ENCODE results near the gene TMEM135. TPM values are rescaled to one million over a fixed set of nuclear protein-coding genes. Genes with fewer than 3 reads are reported as not detected.
"Not testable (repeated sequence)": the region's sequence is repeated elsewhere in the genome, so short reads cannot be mapped to it uniquely, and the experiment has no call there.

Gene TMEM135
- total and polyA plus RNA-seq, 5 experiments from 2014 or later = 5.4 to 20.4 (median 8.7) TPM

- Mint-ChIP-seq H3K4me1 (peaks cover 0 to 4% (median 0%) of the 10 kb centered on the region in 4 donors), H3K9me3 (no peaks in the 10 kb centered on the region), H3K27ac (no peak overlapping the region), H3K27me3 (no peaks in the 10 kb centered on the region), H3K36me3 (peaks cover 0 to 9% (median 7%) of the 10 kb centered on the region in 3 donors), H3K4me3 (no peak overlapping the region)
- no peak for DNase-seq
- ATAC-seq = no peak
- POLR2A ChIA-PET = no interaction called here
Observed at GRCh38 chr11:87263264-87263838, 225.6 kb downstream of the TMEM135 start.

GRCh38 chr11:87263979-87264378 lies 226.2 kb downstream of the TMEM135 start:
- POLR2A ChIA-PET = no interaction called here
- Mint-ChIP-seq H3K27me3 (no peaks in the 10 kb centered on the region), H3K4me3 (no peak overlapping the region), H3K9me3 (no peaks in the 10 kb centered on the region), H3K36me3 (peaks cover 0 to 6% (median 6%) of the 10 kb centered on the region in 3 donors), H3K27ac (peak overlapping the region in 2 of 10 donors; percentile 61 to 82), H3K4me1 (peaks cover 0 to 4% (median 0%) of the 10 kb centered on the region in 4 donors)
- DNase-seq (no peak), ATAC-seq (no peak)

GRCh38 chr11:87265132-87265531 lies 227.4 kb downstream of the TMEM135 start:
- POLR2A ChIA-PET = no interaction called here
- Mint-ChIP-seq H3K4me1 (peaks cover 0 to 4% (median 0%) of the 10 kb centered on the region in 4 donors), H3K27me3 (no peaks in the 10 kb centered on the region), H3K9me3 (no peaks in the 10 kb centered on the region), H3K27ac (no peak overlapping the region), H3K36me3 (peaks cover 0 to 6% (median 4%) of the 10 kb centered on the region in 3 donors), H3K4me3 (no peak overlapping the region)
- DNase-seq (no peak), ATAC-seq (no peak)

GRCh38 chr11:87265979-87266378 lies 228.2 kb downstream of the TMEM135 start:
- no peak overlapping the region for H3K27ac Mint-ChIP-seq
- H3K4me3 Mint-ChIP-seq = no peak overlapping the region
- DNase-seq = no peak
- no peaks in the 10 kb centered on the region for H3K9me3 Mint-ChIP-seq
- H3K27me3 Mint-ChIP-seq = no peaks in the 10 kb centered on the region
- POLR2A ChIA-PET = no interaction called here
- H3K36me3 Mint-ChIP-seq = peaks cover 0 to 7% (median 4%) of the 10 kb centered on the region in 3 donors
- ATAC-seq = no peak
- peaks cover 0 to 4% (median 0%) of the 10 kb centered on the region in 4 donors for H3K4me1 Mint-ChIP-seq

GRCh38 chr11:87266751-87267150 lies 229.0 kb downstream of the TMEM135 start:
- Mint-ChIP-seq H3K4me3 (no peak overlapping the region), H3K27ac (peak overlapping the region in 1 of 10 donors; percentile 2), H3K9me3 (no peaks in the 10 kb centered on the region), H3K27me3 (no peaks in the 10 kb centered on the region), H3K4me1 (peaks cover 0 to 4% (median 0%) of the 10 kb centered on the region in 4 donors), H3K36me3 (peaks cover 0 to 7% (median 4%) of the 10 kb centered on the region in 3 donors)
- DNase-seq (no peak), ATAC-seq (no peak)
- POLR2A ChIA-PET = no interaction called here

- DNase-seq, H3K27ac Mint-ChIP-seq, H3K9me3 Mint-ChIP-seq, H3K4me3 Mint-ChIP-seq, H3K36me3 Mint-ChIP-seq, H3K4me1 Mint-ChIP-seq, ATAC-seq, H3K27me3 Mint-ChIP-seq, POLR2A ChIA-PET: not testable (repeated sequence)
Observed at GRCh38 chr11:87271951-87272350, 234.2 kb downstream of the TMEM135 start.

- POLR2A ChIA-PET = no interaction called here
- no peak overlapping the region for H3K4me3 Mint-ChIP-seq
- DNase-seq (no peak), ATAC-seq (no peak)
- no peaks in the 10 kb centered on the region for H3K27me3 Mint-ChIP-seq
- no peaks in the 10 kb centered on the region for H3K4me1 Mint-ChIP-seq
- H3K36me3 Mint-ChIP-seq = peaks cover 0 to under 1% (median 0%) of the 10 kb centered on the region in 3 donors
- H3K9me3 Mint-ChIP-seq = no peaks in the 10 kb centered on the region
- no peak overlapping the region for H3K27ac Mint-ChIP-seq
Observed at GRCh38 chr11:87275176-87275575, 237.4 kb downstream of the TMEM135 start.

GRCh38 chr11:87280143-87280542 lies 242.4 kb downstream of the TMEM135 start:
- H3K4me1 Mint-ChIP-seq = no peaks in the 10 kb centered on the region
- no peaks in the 10 kb centered on the region for H3K27me3 Mint-ChIP-seq
- H3K9me3 Mint-ChIP-seq = peaks cover 0 to under 1% (median 0%) of the 10 kb centered on the region in 9 donors
- ATAC-seq = no peak
- POLR2A ChIA-PET = no interaction called here
- no peak overlapping the region for H3K27ac Mint-ChIP-seq
- H3K4me3 Mint-ChIP-seq = no peak overlapping the region
- no peak for DNase-seq
- no peaks in the 10 kb centered on the region for H3K36me3 Mint-ChIP-seq

- ATAC-seq (no peak), DNase-seq (no peak)
- Mint-ChIP-seq H3K4me1 (no peaks in the 10 kb centered on the region), H3K27ac (no peak overlapping the region), H3K9me3 (peaks cover 0 to 6% (median 0%) of the 10 kb centered on the region in 9 donors), H3K27me3 (no peaks in the 10 kb centered on the region), H3K4me3 (no peak overlapping the region), H3K36me3 (peaks cover 0 to 6% (median 0%) of the 10 kb centered on the region in 3 donors)
- POLR2A ChIA-PET = no interaction called here
Observed at GRCh38 chr11:87281496-87281895, 243.8 kb downstream of the TMEM135 start.

- no peak overlapping the region for H3K4me3 Mint-ChIP-seq
- H3K9me3 Mint-ChIP-seq = peaks cover 0 to 6% (median 0%) of the 10 kb centered on the region in 9 donors
- POLR2A ChIA-PET = no interaction called here
- H3K27me3 Mint-ChIP-seq = no peaks in the 10 kb centered on the region
- DNase-seq = no peak
- no peak for ATAC-seq
- no peaks in the 10 kb centered on the region for H3K4me1 Mint-ChIP-seq
- H3K27ac Mint-ChIP-seq = no peak overlapping the region
- H3K36me3 Mint-ChIP-seq = peaks cover 0 to 6% (median 0%) of the 10 kb centered on the region in 3 donors
Observed at GRCh38 chr11:87284306-87284705, 246.6 kb downstream of the TMEM135 start.

- ATAC-seq, H3K36me3 Mint-ChIP-seq, H3K4me1 Mint-ChIP-seq, POLR2A ChIA-PET, H3K27me3 Mint-ChIP-seq, H3K9me3 Mint-ChIP-seq, DNase-seq, H3K4me3 Mint-ChIP-seq: not testable (repeated sequence)
- peak overlapping the region in 1 of 10 donors; percentile 33 for H3K27ac Mint-ChIP-seq
Observed at GRCh38 chr11:87285674-87286073, 247.9 kb downstream of the TMEM135 start.

- ATAC-seq (no peak), DNase-seq (no peak)
- Mint-ChIP-seq H3K27ac (no peak overlapping the region), H3K36me3 (peaks cover 0 to 6% (median 0%) of the 10 kb centered on the region in 3 donors), H3K9me3 (peaks cover 0 to 6% (median 0%) of the 10 kb centered on the region in 9 donors), H3K27me3 (no peaks in the 10 kb centered on the region), H3K4me1 (peaks cover 0 to 3% (median 0%) of the 10 kb centered on the region in 4 donors), H3K4me3 (no peak overlapping the region)
- POLR2A ChIA-PET = no interaction called here
Observed at GRCh38 chr11:87286338-87286737, 248.6 kb downstream of the TMEM135 start.

GRCh38 chr11:87290304-87290922 lies 252.7 kb downstream of the TMEM135 start:
- POLR2A ChIA-PET = no interaction called here
- peak in 3 of 10 donors; percentile 49 to 57 (median 55) for DNase-seq
- Mint-ChIP-seq H3K4me3 (no peak overlapping the region), H3K36me3 (peaks cover 0 to 5% (median 0%) of the 10 kb centered on the region in 3 donors), H3K4me1 (peaks cover 0 to 3% (median 0%) of the 10 kb centered on the region in 4 donors), H3K27ac (no peak overlapping the region), H3K27me3 (no peaks in the 10 kb centered on the region), H3K9me3 (peaks cover 0 to 3% (median 0%) of the 10 kb centered on the region in 9 donors)
- ATAC-seq = no peak
